GM18907 (cell line): ENCODE data around the gene FCHSD1.

Experiments used
- ATAC-seq: cut with Tn5 transposase; IDR thresholded peaks from one replicate; pipeline ENCODE4 v1.9.1; 2021; ENCODE audit warnings: mild to moderate bottlenecking, moderate library complexity; ENCODE audit not compliant: unreplicated experiment

The FCHSD1 gene

DNA sequence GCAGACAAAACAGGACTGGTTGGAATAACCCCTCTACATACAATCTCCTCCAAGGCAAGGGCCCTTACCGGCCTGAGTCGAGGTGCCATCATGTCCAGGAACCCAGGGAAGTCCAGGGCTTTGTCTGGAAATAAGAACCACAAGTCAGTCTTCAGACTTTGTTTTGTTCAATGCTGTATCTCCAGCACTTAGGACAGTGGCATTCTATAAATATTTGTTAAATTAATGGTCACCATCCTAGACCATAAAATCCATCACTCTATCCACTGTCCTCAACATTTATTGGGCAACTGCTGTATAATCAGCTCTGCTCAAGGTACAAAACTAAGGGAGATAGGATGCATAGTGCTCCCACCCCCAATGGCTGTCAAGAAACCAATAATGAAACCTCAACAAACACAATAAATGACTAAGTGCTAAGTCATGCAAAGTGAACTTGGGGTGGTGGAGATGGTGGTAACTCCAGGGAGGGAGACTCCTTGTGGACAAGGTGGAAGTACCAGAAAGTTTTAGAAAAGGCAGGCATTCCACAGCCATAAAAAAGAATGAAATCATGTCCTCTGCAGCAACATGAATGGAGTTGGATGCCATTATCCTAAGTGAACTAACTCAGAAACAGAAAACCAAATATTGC is 9.5 kb downstream of the FCHSD1 start:
- peak; percentile 48 for ATAC-seq

DNA sequence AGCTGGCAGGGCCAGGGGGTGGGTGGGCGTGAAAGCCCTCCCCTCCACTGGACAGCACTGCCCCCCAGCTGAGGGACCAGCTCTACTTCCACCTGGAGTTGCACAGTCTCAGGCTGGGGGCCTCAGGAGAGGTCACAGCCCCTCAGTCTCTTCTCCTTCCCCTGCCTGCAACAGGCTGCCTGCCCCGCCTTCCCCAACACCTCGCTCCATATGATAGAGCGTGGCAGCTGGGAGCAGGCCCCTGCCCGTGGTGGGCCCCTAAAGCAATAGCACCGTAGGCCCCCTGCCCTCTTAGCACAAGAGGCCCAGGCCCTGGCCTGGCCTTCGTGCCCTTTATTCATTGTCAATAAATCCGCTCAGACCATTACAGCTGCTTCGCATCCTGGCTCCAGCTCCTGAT is 10.5 kb downstream of the FCHSD1 start:
- no peak for ATAC-seq

GRCh38 chr5:141640051-141640415 is 11.2 kb downstream of the FCHSD1 start:
- no peak for ATAC-seq

DNA sequence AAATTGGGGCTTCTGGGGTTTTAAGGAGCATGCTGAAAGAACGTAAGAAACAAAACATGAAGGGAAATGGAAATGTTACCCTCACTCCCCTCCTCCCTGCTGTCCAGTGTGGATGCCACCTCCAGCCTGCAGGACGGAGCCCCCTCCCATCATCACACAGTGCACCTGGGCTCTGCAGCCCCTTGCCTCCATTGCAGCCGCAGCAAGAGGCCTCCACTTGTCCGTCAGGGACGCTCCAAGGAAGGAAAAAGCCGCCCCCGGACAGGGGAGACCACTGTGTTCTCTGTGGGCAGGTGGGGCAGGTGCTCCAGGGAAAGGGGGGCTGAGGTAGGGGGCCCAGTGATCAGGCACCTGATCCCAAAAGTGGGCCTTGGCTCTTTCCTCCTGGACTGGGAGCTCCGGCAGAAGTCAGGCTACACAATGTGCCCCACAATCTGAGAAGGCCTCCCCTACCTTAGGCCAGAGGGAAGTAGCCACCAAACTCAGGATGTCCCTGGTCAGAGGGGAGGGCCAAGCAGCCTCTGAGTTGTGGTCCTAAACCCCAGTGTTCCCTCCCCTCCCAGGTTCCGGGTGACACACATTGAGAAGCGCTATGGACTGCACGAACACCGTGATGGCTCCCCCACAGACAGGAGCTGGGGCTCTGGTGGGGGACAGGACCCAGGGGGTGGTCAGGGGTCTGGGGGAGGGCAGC is 11.7 kb downstream of the FCHSD1 start:
- no peak for ATAC-seq

DNA sequence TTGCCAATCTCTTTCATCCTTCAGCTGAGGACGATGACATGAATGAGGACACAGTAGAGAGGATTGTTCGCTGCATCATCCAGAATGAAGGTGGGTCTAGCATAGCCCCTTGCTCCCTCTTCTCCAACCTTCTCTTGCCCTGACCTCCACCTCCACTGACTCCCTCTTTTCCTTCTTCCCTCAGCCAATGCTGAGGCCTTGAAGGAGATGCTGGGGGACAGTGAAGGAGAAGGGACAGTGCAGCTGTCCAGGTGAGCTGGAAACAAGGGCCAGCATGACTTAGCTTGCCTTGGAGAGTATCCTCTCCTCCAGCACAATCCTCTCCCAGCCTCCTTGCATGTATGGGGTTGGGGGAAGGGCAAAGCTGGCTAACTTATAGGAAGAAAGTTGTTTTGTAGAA is 12.4 kb downstream of the FCHSD1 start:
- no peak for ATAC-seq

DNA sequence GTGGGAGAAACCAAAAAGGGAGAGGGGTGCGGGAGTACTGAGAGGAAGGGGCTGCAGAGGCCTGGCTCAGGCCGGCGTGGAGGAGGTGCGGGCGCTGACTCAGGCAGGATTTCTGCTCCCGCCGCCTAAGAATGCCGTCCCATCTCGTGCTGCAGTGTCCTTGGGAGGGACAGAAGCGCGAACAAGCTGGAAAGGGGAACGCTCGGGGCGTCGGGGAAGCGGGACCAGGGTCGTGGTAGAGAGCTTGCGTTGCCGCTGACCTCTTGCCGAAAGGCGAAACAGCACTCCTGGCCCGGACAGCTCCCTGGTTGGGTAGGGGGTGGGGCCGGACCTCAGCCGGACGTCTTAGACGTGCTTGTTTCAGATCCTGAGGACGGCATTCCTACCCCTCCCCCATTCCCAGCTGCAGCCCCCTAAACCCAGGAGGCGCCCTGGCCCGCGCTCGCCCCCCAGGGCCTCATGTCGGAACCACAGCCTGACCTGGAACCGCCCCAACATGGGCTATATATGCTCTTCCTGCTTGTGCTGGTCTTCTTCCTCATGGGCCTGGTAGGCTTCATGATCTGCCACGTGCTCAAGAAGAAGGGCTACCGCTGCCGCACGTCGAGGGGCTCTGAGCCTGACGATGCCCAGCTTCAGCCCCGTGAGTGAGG is 13.3 kb downstream of the FCHSD1 start:
- ATAC-seq: no peak

DNA sequence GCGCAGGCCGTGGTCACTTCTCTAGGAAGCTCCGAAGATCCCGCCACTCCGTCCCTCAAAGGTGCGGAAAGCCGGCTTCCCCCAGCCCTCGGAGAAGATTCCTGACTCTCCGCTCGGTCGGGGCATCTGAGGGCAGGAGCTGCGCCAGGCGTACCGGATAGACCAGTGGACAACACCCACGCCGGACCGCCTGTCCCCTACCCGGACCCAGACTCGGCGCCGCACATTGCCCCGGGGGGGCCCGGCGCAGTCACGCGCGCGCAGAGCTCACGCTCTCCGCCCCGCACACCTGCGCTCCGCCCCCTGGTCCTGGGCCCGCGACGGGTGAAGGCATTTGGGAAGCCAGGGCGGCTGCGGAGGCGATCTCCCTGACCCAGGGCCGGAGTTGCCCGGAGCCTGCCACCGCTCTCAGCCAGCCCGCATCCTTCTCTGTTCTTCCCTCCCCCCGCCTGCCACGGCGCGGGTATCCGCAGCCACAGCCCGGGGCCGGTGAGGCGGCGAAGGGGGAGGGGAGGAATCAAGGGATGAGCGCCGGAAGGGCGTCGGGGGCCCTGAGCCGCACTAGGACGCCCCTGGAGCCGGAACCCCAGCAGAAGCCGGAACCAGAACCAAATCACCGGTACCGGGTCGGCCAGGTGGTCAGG is 14.0 kb downstream of the FCHSD1 start:
- ATAC-seq: peak; percentile 29

DNA sequence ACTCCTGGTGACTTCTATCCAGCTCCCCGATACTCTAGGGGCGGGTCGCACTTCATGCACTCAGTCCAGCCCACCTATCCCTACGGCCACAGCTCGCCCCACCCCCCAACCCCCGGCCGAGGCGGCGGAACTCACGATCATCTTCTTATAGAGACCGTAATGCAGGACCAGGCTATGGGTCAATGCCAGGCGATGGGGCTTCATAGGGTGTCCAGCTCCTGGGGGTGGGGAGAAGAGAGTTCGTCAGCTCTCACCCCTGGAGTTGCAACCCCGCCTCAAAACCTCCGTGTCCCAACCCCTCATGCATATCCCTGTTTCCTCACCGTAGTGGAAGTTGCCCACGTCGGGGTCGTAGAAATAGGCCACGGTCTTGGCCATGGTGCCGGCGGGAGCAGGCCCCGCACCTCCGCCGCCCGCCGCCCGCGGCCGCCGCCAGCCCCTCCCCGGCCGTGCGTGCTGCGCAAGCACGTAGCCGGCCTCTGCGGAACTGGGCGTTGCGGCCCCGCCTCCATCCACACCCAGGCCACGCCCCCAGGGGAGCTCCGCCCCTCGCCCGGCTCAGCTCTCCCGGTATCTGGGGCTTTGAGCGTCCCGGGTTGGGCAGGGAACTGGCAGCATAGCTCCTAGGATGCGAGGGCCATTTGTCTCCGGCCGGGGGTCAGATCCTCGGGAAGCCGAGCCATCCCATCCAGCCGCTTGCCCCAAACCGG is 14.7 kb downstream of the FCHSD1 start, which contains the start of the genes HDAC3 and RELL2:
Gene HDAC3, minus strand, starts transcription at position 437 of the 710 bp plus-strand sequence. Its CDS starts 59 bp downstream, at position 378.
Gene RELL2, plus strand, starts transcription at position 585 of the 710 bp plus-strand sequence. CDS start 1,229 bp downstream, outside the sequence.
- ATAC-seq: peak; percentile 76

GRCh38 chr5:141636106-141636412 is 15.2 kb downstream of the FCHSD1 start:
- no peak for ATAC-seq

DNA sequence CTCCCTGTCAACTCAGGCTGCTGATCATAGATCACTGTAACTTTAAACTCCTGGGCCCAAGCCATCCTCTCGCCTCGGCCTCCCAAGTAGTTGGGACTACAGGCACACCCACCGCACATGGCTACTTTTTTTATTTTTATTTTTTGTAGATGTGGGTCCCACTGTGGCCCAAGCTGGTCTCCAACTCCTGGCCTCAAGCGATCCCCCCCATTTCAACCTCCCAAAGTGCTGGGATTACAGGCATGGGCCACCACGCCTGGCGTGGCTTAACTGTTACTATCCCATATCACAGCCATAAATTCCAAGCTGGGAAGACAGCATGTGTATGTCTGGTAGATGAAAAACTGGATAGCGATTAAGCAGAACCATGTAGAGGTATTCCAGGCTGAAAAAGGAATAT is 15.6 kb downstream of the FCHSD1 start:
- ATAC-seq: no peak

DNA sequence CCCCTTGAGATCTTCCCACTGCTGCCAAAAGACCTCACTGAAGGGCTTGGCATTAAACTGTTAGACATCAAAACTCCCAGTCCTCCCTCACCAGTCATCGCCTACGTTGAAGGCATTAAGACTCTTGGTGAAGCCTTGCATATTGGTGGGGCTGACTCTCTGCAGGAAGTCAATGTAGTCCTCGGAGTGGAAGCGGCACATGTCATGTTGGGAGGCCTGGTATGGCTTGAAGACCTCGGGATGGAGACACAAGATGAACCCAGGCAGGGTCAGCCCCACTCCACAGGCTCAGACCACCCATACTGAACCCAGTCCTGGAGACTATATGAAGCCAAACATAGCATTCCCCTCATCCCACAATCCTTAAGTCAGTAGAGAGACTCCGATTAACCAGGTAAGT is 16.5 kb downstream of the FCHSD1 start:
- ATAC-seq: no peak

GRCh38 chr5:141633871-141634561 is 17.2 kb downstream of the FCHSD1 start:
- peak; percentile 71 for ATAC-seq

DNA sequence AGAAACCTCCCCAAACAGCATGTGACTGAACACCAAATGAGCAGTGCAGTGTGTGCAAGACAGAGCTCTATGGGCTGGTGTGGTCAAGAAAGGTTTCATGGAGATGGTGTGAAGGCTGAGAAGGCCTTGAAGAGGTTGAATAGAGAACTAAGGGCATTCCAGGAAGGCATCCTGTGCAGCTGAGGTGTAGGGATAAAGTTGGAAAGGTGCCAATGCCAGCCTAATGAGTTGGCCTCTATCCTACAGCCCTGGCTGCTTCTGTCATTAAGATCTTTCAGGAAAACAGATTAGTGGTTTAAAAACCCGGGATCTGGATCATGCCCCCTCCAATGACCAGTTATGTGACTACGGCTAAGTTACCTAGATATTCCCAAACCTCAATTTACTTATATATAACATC is 18.6 kb downstream of the FCHSD1 start:
- no peak for ATAC-seq

- ATAC-seq: no peak
These were observed 20.6 kb downstream of the FCHSD1 start for GRCh38 chr5:141630570-141631140.

GRCh38 chr5:141628175-141628788 is 22.9 kb downstream of the FCHSD1 start:
- no peak for ATAC-seq

GRCh38 chr5:141623611-141624010 is 27.6 kb downstream of the FCHSD1 start:
- no peak for ATAC-seq

- peak; percentile 41 for ATAC-seq
These were observed 28.0 kb downstream of the FCHSD1 start for GRCh38 chr5:141623186-141623585.

- peak; percentile 87 for ATAC-seq
These were observed 32.2 kb downstream of the FCHSD1 start, which contains the start of gene DIAPH1 for GRCh38 chr5:141618804-141619554. DIAPH1 (minus strand) TSS chr5:141619000; CDS start chr5:141618914, 86 bp downstream.
